ENCODE results near the gene ITPR1.
A peak's percentile ranks its signal among the peaks of the same experiment; 100 is the strongest.

Gene ITPR1

GRCh38 chr3:4685673-4686345 is 192.7 kb downstream of the ITPR1 start:
- no peak for DNase-seq (ENCODE audit: low read depth)
- H3K4me1 ChIP-seq (ENCODE audit: control insufficient read depth, insufficient read depth, low read length): peaks cover 4% of the 10 kb centered on the region
- no peak overlapping the region for H3K9ac ChIP-seq (ENCODE audit: low read length)
- H3K4me3 ChIP-seq (ENCODE audit: low read length): no peak overlapping the region
- H3K36me3 ChIP-seq (ENCODE audit: control insufficient read depth, insufficient read depth, low read length, severe bottlenecking): peaks cover 35% of the 10 kb centered on the region
- no peaks in the 10 kb centered on the region for H3K27me3 ChIP-seq (replicated peaks; ENCODE audit: control insufficient read depth, insufficient read depth, low read length)
- H3K9me3 ChIP-seq (ENCODE audit: control insufficient read depth, low read length): peaks cover 12% of the 10 kb centered on the region

DNA sequence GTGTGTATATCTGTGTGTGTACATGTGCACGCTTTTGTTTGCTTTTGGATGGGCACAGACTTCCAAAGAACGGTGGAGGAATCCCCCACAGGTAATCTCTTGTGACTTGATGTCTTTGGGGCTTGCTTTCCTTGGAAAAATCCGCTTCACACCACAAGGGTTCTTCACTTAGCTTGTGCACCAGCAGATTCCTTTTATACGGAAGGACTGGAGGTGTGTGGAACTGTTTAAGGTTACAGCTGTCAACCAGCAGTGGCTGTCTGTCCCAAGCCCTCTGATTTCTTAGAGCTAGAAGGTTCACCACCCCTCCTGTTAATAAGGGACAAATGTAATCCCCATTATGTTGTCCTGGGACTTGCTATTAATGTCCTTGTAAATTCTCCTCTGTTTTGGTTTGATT is 193.5 kb downstream of the ITPR1 start:
- no peak for DNase-seq (ENCODE audit: low read depth)
- Histone ChIP-seq H3K36me3 (ENCODE audit: control insufficient read depth, insufficient read depth, low read length, severe bottlenecking) (peaks cover 40% of the 10 kb centered on the region), H3K27me3 (replicated peaks; ENCODE audit: control insufficient read depth, insufficient read depth, low read length) (no peaks in the 10 kb centered on the region)

GRCh38 chr3:4687167-4687566 is 194.0 kb downstream of the ITPR1 start:
- no peak for DNase-seq (ENCODE audit: low read depth)
- peaks cover 40% of the 10 kb centered on the region for H3K36me3 ChIP-seq (ENCODE audit: control insufficient read depth, insufficient read depth, low read length, severe bottlenecking)
- H3K27me3 ChIP-seq (replicated peaks; ENCODE audit: control insufficient read depth, insufficient read depth, low read length): no peaks in the 10 kb centered on the region
- H3K9me3 ChIP-seq (ENCODE audit: control insufficient read depth, low read length): peaks cover 15% of the 10 kb centered on the region
- no peak overlapping the region for H3K9ac ChIP-seq (ENCODE audit: low read length)
- peaks cover 4% of the 10 kb centered on the region for H3K4me1 ChIP-seq (ENCODE audit: control insufficient read depth, insufficient read depth, low read length)
- H3K4me3 ChIP-seq (ENCODE audit: low read length): no peak overlapping the region

More for the DNA sequence above, 193.5 kb downstream of the ITPR1 start:
- H3K9me3 ChIP-seq (ENCODE audit: control insufficient read depth, low read length): peaks cover 15% of the 10 kb centered on the region
- peaks cover 4% of the 10 kb centered on the region for H3K4me1 ChIP-seq (ENCODE audit: control insufficient read depth, insufficient read depth, low read length)
- no peak overlapping the region for H3K9ac ChIP-seq (ENCODE audit: low read length)
- H3K4me3 ChIP-seq (ENCODE audit: low read length): no peak overlapping the region

- Histone ChIP-seq H3K9me3 (ENCODE audit: control insufficient read depth, low read length) (peaks cover 15% of the 10 kb centered on the region), H3K4me1 (ENCODE audit: control insufficient read depth, insufficient read depth, low read length) (peaks cover 4% of the 10 kb centered on the region), H3K36me3 (ENCODE audit: control insufficient read depth, insufficient read depth, low read length, severe bottlenecking) (peaks cover 40% of the 10 kb centered on the region), H3K4me3 (ENCODE audit: low read length) (no peak overlapping the region), H3K9ac (ENCODE audit: low read length) (no peak overlapping the region), H3K27me3 (replicated peaks; ENCODE audit: control insufficient read depth, insufficient read depth, low read length) (no peaks in the 10 kb centered on the region)
- no peak for DNase-seq (ENCODE audit: low read depth)
Observed at GRCh38 chr3:4687596-4687995, 194.4 kb downstream of the ITPR1 start.

DNA sequence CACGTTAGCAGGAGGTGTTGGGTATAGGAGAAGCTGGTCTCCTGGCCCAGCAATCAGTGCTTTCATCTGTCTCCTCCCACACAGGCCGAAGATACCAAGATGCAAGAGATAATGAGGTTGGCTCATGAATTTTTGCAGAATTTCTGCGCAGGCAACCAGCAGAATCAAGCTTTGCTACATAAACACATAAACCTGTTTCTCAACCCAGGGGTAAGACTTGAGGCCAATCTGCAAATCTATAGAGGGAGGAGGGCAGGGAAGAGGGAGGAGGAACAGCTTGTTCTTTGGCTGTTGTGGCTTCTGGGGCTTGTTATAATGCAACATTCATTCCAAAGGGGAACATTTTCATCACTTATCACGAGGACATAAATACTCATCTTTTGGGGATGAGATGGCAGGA is 195.3 kb downstream of the ITPR1 start:
- peaks cover 4% of the 10 kb centered on the region for H3K4me1 ChIP-seq (ENCODE audit: control insufficient read depth, insufficient read depth, low read length)
- H3K9ac ChIP-seq (ENCODE audit: low read length): no peak overlapping the region
- H3K9me3 ChIP-seq (ENCODE audit: control insufficient read depth, low read length): peaks cover 15% of the 10 kb centered on the region

DNA sequence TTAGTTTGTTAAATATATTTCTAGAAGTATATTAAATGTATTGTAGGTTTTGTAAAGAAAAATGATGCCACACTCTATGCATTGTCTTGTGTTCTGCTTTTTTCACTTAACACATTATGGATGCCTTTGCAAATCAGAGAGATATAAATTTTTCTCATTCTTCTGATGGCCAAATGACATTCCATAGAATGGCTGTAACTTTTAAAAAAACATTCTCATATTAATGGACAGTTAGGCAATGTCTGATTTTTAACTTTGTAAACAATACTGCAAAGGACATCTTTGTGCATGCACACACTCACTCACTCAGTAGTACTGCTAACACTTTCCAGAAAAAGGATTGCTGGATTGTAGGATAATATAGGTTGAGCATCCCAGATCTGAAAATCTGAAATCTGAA is 195.9 kb downstream of the ITPR1 start:
- DNase-seq (ENCODE audit: low read depth): no peak
- H3K36me3 ChIP-seq (ENCODE audit: control insufficient read depth, insufficient read depth, low read length, severe bottlenecking): peaks cover 38% of the 10 kb centered on the region
- peaks cover 15% of the 10 kb centered on the region for H3K9me3 ChIP-seq (ENCODE audit: control insufficient read depth, low read length)
- peaks cover 4% of the 10 kb centered on the region for H3K4me1 ChIP-seq (ENCODE audit: control insufficient read depth, insufficient read depth, low read length)
- H3K4me3 ChIP-seq (ENCODE audit: low read length): no peak overlapping the region
- no peak overlapping the region for H3K9ac ChIP-seq (ENCODE audit: low read length)
- no peaks in the 10 kb centered on the region for H3K27me3 ChIP-seq (replicated peaks; ENCODE audit: control insufficient read depth, insufficient read depth, low read length)

More for the DNA sequence above, 195.3 kb downstream of the ITPR1 start:
- H3K4me3 ChIP-seq (ENCODE audit: low read length): no peak overlapping the region
- DNase-seq (ENCODE audit: low read depth): peak; percentile 38
- peaks cover 38% of the 10 kb centered on the region for H3K36me3 ChIP-seq (ENCODE audit: control insufficient read depth, insufficient read depth, low read length, severe bottlenecking)
- H3K27me3 ChIP-seq (replicated peaks; ENCODE audit: control insufficient read depth, insufficient read depth, low read length): no peaks in the 10 kb centered on the region

GRCh38 chr3:4690277-4690676 is 197.1 kb downstream of the ITPR1 start:
- Histone ChIP-seq H3K27me3 (replicated peaks; ENCODE audit: control insufficient read depth, insufficient read depth, low read length) (no peaks in the 10 kb centered on the region), H3K9me3 (ENCODE audit: control insufficient read depth, low read length) (peaks cover 15% of the 10 kb centered on the region), H3K4me1 (ENCODE audit: control insufficient read depth, insufficient read depth, low read length) (peaks cover 4% of the 10 kb centered on the region), H3K4me3 (ENCODE audit: low read length) (peak overlapping the region; percentile 42), H3K9ac (ENCODE audit: low read length) (no peak overlapping the region), H3K36me3 (ENCODE audit: control insufficient read depth, insufficient read depth, low read length, severe bottlenecking) (peaks cover 27% of the 10 kb centered on the region)
- no peak for DNase-seq (ENCODE audit: low read depth)

DNA sequence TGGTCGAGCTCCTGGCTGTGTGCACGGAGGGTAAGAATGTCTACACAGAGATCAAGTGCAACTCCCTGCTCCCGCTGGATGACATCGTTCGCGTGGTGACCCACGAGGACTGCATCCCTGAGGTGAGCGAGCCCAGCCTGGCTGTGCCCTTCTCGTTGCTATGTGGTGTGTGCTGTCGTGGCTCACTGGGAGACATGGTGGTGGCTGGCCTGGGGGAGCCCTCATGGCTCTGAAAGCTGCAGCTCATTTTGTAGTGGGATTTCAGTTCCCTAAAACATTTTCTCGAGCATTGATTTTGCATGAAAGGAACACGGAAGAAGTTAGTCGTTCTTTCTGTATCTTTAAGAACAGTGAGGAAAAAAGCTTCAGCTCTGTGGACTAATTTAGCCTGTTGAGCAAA is 200.5 kb downstream of the ITPR1 start:
- no peak for DNase-seq (ENCODE audit: low read depth)
- H3K4me3 ChIP-seq (ENCODE audit: low read length): no peak overlapping the region

DNA sequence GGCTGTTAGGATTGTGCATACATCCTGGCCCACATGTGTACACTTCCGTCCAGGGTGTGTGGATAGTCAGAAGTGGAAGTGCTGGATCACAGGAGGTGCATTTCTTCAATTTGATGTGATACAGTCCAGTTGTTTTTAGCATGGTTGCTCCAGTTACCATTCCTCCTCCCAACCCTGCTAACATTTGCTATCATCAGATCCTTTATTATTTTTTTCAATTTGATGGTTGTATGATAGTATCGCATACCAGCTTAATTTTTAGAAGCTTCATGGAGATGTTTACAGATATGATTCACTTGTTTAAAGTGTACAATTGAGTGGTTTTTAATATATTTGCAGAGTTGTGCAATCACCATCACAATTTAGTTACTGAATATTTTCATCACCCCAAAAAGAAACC is 202.7 kb downstream of the ITPR1 start:
- no peak overlapping the region for H3K9ac ChIP-seq (ENCODE audit: low read length)
- H3K36me3 ChIP-seq (ENCODE audit: control insufficient read depth, insufficient read depth, low read length, severe bottlenecking): peaks cover 12% of the 10 kb centered on the region
- H3K27me3 ChIP-seq (replicated peaks; ENCODE audit: control insufficient read depth, insufficient read depth, low read length): no peaks in the 10 kb centered on the region
- no peak overlapping the region for H3K4me3 ChIP-seq (ENCODE audit: low read length)
- peaks cover 2% of the 10 kb centered on the region for H3K9me3 ChIP-seq (ENCODE audit: control insufficient read depth, low read length)
- no peaks in the 10 kb centered on the region for H3K4me1 ChIP-seq (ENCODE audit: control insufficient read depth, insufficient read depth, low read length)
- DNase-seq (ENCODE audit: low read depth): no peak

More for the DNA sequence above, 200.5 kb downstream of the ITPR1 start:
- Histone ChIP-seq H3K9ac (ENCODE audit: low read length) (no peak overlapping the region), H3K27me3 (replicated peaks; ENCODE audit: control insufficient read depth, insufficient read depth, low read length) (no peaks in the 10 kb centered on the region), H3K9me3 (ENCODE audit: control insufficient read depth, low read length) (peaks cover 15% of the 10 kb centered on the region), H3K4me1 (ENCODE audit: control insufficient read depth, insufficient read depth, low read length) (no peaks in the 10 kb centered on the region), H3K36me3 (ENCODE audit: control insufficient read depth, insufficient read depth, low read length, severe bottlenecking) (peaks cover 25% of the 10 kb centered on the region)

- Histone ChIP-seq H3K36me3 (ENCODE audit: control insufficient read depth, insufficient read depth, low read length, severe bottlenecking) (peaks cover 8% of the 10 kb centered on the region), H3K9me3 (ENCODE audit: control insufficient read depth, low read length) (no peaks in the 10 kb centered on the region), H3K9ac (ENCODE audit: low read length) (no peak overlapping the region), H3K4me1 (ENCODE audit: control insufficient read depth, insufficient read depth, low read length) (no peaks in the 10 kb centered on the region), H3K27me3 (replicated peaks; ENCODE audit: control insufficient read depth, insufficient read depth, low read length) (no peaks in the 10 kb centered on the region), H3K4me3 (ENCODE audit: low read length) (no peak overlapping the region)
- DNase-seq (ENCODE audit: low read depth): no peak
Observed at GRCh38 chr3:4696266-4696665, 203.1 kb downstream of the ITPR1 start.

GRCh38 chr3:4698125-4698821 is 205.1 kb downstream of the ITPR1 start:
- H3K27me3 ChIP-seq (replicated peaks; ENCODE audit: control insufficient read depth, insufficient read depth, low read length): no peaks in the 10 kb centered on the region

More at GRCh38 chr3:4698125-4698821, 205.1 kb downstream of the ITPR1 start:
- DNase-seq (ENCODE audit: low read depth): no peak
- peaks cover 8% of the 10 kb centered on the region for H3K4me1 ChIP-seq (ENCODE audit: control insufficient read depth, insufficient read depth, low read length)
- H3K36me3 ChIP-seq (ENCODE audit: control insufficient read depth, insufficient read depth, low read length, severe bottlenecking): peaks cover 7% of the 10 kb centered on the region
- H3K9ac ChIP-seq (ENCODE audit: low read length): no peak overlapping the region
- no peak overlapping the region for H3K4me3 ChIP-seq (ENCODE audit: low read length)
- H3K9me3 ChIP-seq (ENCODE audit: control insufficient read depth, low read length): no peaks in the 10 kb centered on the region

Measured in adipocyte (in vitro differentiated cells).